Measurements from ENCODE around the gene LOC101059915.
"Not testable (repeated sequence)": the region's sequence is repeated elsewhere in the genome, so short reads cannot be mapped to it uniquely, and the experiment has no call there.

LOC101059915 gene

GRCh38 chrX:71677195-71677594, 9.8 kb downstream of the LOC101059915 start:
- H3K4me3 ChIP-seq (ENCODE audit: low read length); H3K4me1 ChIP-seq (ENCODE audit: low read length); H4K20me1 ChIP-seq (ENCODE audit: insufficient read depth, low read length); H2AFZ ChIP-seq (ENCODE audit: low read length); DNase-seq; H3K9me3 ChIP-seq (replicated peaks; ENCODE audit: insufficient read depth, low read length); H3K9ac ChIP-seq (ENCODE audit: low read length); H3K27ac ChIP-seq (ENCODE audit: low read length); H3K79me2 ChIP-seq (ENCODE audit: low read length); H3K4me2 ChIP-seq (ENCODE audit: low read depth, low read length); H3K9me2 ChIP-seq (replicated peaks; ENCODE audit: insufficient read depth, low read length); H3F3A ChIP-seq (ENCODE audit: insufficient read depth, low read length); H3K36me3 ChIP-seq (replicated peaks; ENCODE audit: insufficient read depth, low read length); H3K27me3 ChIP-seq (replicated peaks; ENCODE audit: insufficient read depth, low read length): not testable (repeated sequence)

GRCh38 chrX:71679575-71680207, 12.3 kb downstream of the LOC101059915 start:
- no peak for DNase-seq
- H3K79me2 ChIP-seq (ENCODE audit: low read length): no peaks in the 10 kb centered on the region
- no peaks in the 10 kb centered on the region for H3K36me3 ChIP-seq (replicated peaks; ENCODE audit: insufficient read depth, low read length)
- TF ChIP-seq EZH2phosphoT487 (IDR thresholded peaks at IDR 0.05; ENCODE audit: low read length) (no peak), EZH2 (optimal IDR thresholded peaks at IDR 0.05; ENCODE audit: low read depth, low read length) (no peak), CTCF (IDR thresholded peaks at IDR 0.05; ENCODE audit: low read length) (no peak)
- H3K9me2 ChIP-seq (replicated peaks; ENCODE audit: insufficient read depth, low read length): no peaks in the 10 kb centered on the region
- no peaks in the 10 kb centered on the region for H3F3A ChIP-seq (ENCODE audit: insufficient read depth, low read length)
- no peak overlapping the region for H3K27ac ChIP-seq (ENCODE audit: low read length)
- no peak overlapping the region for H3K9ac ChIP-seq (ENCODE audit: low read length)
- H2AFZ ChIP-seq (ENCODE audit: low read length): no peak overlapping the region
- no peak overlapping the region for H3K4me3 ChIP-seq (ENCODE audit: low read length)
- no peaks in the 10 kb centered on the region for H3K27me3 ChIP-seq (replicated peaks; ENCODE audit: insufficient read depth, low read length)
- H3K4me2 ChIP-seq (ENCODE audit: low read depth, low read length): no peak overlapping the region
- H3K9me3 ChIP-seq (replicated peaks; ENCODE audit: insufficient read depth, low read length): no peaks in the 10 kb centered on the region
- no peaks in the 10 kb centered on the region for H3K4me1 ChIP-seq (ENCODE audit: low read length)
- H4K20me1 ChIP-seq (ENCODE audit: insufficient read depth, low read length): no peaks in the 10 kb centered on the region

- not testable (repeated sequence) for H3K36me3 ChIP-seq (replicated peaks; ENCODE audit: insufficient read depth, low read length); H3K9me2 ChIP-seq (replicated peaks; ENCODE audit: insufficient read depth, low read length); H3K79me2 ChIP-seq (ENCODE audit: low read length); DNase-seq; H4K20me1 ChIP-seq (ENCODE audit: insufficient read depth, low read length); H2AFZ ChIP-seq (ENCODE audit: low read length); H3K4me3 ChIP-seq (ENCODE audit: low read length); H3K9me3 ChIP-seq (replicated peaks; ENCODE audit: insufficient read depth, low read length); H3K4me2 ChIP-seq (ENCODE audit: low read depth, low read length); H3K4me1 ChIP-seq (ENCODE audit: low read length); H3K27me3 ChIP-seq (replicated peaks; ENCODE audit: insufficient read depth, low read length); H3K27ac ChIP-seq (ENCODE audit: low read length); H3K9ac ChIP-seq (ENCODE audit: low read length); H3F3A ChIP-seq (ENCODE audit: insufficient read depth, low read length)
Measured at GRCh38 chrX:71696641-71697465, 29.5 kb downstream of the LOC101059915 start.

- H3K4me1 ChIP-seq (ENCODE audit: low read length); H3F3A ChIP-seq (ENCODE audit: insufficient read depth, low read length); H3K9me2 ChIP-seq (replicated peaks; ENCODE audit: insufficient read depth, low read length); H3K4me3 ChIP-seq (ENCODE audit: low read length); H3K27ac ChIP-seq (ENCODE audit: low read length); H3K4me2 ChIP-seq (ENCODE audit: low read depth, low read length); H3K27me3 ChIP-seq (replicated peaks; ENCODE audit: insufficient read depth, low read length); H3K9ac ChIP-seq (ENCODE audit: low read length); H3K9me3 ChIP-seq (replicated peaks; ENCODE audit: insufficient read depth, low read length); DNase-seq; H3K36me3 ChIP-seq (replicated peaks; ENCODE audit: insufficient read depth, low read length); H2AFZ ChIP-seq (ENCODE audit: low read length); H3K79me2 ChIP-seq (ENCODE audit: low read length); H4K20me1 ChIP-seq (ENCODE audit: insufficient read depth, low read length): not testable (repeated sequence)
Measured at GRCh38 chrX:71697466-71698298, 30.3 kb downstream of the LOC101059915 start.

- not testable (repeated sequence) for H3K9me2 ChIP-seq (replicated peaks; ENCODE audit: insufficient read depth, low read length); DNase-seq; H3K4me1 ChIP-seq (ENCODE audit: low read length); H4K20me1 ChIP-seq (ENCODE audit: insufficient read depth, low read length); H3K4me2 ChIP-seq (ENCODE audit: low read depth, low read length); H3K79me2 ChIP-seq (ENCODE audit: low read length); H3K9ac ChIP-seq (ENCODE audit: low read length); H3K27me3 ChIP-seq (replicated peaks; ENCODE audit: insufficient read depth, low read length); H3K4me3 ChIP-seq (ENCODE audit: low read length); H3K9me3 ChIP-seq (replicated peaks; ENCODE audit: insufficient read depth, low read length); H3F3A ChIP-seq (ENCODE audit: insufficient read depth, low read length); H2AFZ ChIP-seq (ENCODE audit: low read length); H3K36me3 ChIP-seq (replicated peaks; ENCODE audit: insufficient read depth, low read length); H3K27ac ChIP-seq (ENCODE audit: low read length)
Measured at GRCh38 chrX:71698299-71699022, 31.1 kb downstream of the LOC101059915 start.

GRCh38 chrX:71699023-71699344, 31.6 kb downstream of the LOC101059915 start:
- not testable (repeated sequence) for H3K4me2 ChIP-seq (ENCODE audit: low read depth, low read length); H3K4me3 ChIP-seq (ENCODE audit: low read length); H3K9me2 ChIP-seq (replicated peaks; ENCODE audit: insufficient read depth, low read length); H4K20me1 ChIP-seq (ENCODE audit: insufficient read depth, low read length); DNase-seq; H3K27ac ChIP-seq (ENCODE audit: low read length); H2AFZ ChIP-seq (ENCODE audit: low read length); H3K9me3 ChIP-seq (replicated peaks; ENCODE audit: insufficient read depth, low read length); H3K79me2 ChIP-seq (ENCODE audit: low read length); H3K36me3 ChIP-seq (replicated peaks; ENCODE audit: insufficient read depth, low read length); H3K4me1 ChIP-seq (ENCODE audit: low read length); H3K9ac ChIP-seq (ENCODE audit: low read length); H3F3A ChIP-seq (ENCODE audit: insufficient read depth, low read length); H3K27me3 ChIP-seq (replicated peaks; ENCODE audit: insufficient read depth, low read length)

Data from MM.1S (cell line).